GM21360 (cell line): ENCODE results near the gene CNOT3.
A peak's percentile ranks its signal among the peaks of the same experiment; 100 is the strongest.

Source experiments
- ATAC-seq: cut with Tn5 transposase; IDR thresholded peaks from one replicate; pipeline ENCODE4 v1.9.1; 2021; ENCODE audit warnings: mild to moderate bottlenecking, moderate library complexity; ENCODE audit not compliant: unreplicated experiment

Gene CNOT3

DNA sequence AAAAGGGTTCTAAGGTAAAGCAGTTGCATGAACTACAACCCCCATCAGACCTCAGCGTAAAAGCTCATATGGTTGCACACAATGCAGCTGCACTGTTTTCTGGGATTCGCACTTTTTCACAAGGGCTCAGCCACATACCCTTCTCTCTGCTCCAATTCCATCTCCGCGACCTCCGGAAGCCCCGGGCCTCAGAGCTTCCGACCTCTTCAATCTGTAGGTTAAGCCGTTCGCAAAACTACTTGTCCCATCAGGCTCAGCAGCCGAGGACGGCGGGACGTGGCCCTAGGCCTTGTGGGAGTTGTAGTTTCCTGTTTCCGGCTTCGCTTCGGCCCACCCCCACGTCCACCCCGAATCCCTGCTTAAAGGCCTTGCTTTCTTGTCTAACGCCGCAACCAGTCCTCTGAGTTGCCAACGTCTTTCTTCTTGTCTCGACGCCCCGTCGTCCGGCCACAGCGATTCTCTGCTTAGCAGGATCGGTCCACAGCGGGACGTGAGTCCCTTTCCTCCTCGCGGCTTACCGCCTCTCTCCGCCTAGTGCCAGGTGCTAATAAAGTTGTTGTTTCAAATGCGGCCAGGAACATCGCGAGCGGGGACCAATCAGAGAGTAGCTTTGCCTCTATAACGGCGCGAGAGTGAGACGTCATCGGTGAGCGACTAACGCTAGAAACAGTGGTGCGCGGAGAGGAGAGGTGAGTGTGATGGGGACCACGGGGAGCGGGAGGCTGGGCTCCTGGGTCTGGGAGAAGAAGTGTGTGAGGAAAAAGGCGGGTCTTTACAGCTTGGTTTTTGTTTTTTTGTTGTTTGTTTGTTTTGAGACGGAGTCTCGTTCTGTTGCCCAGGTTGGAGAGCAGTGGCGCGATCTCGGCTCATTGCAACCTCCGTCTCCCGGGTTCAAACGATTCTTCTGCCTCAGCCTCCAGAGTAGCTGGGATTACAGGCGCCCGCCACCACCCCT is 22.2 kb upstream of the CNOT3 start, which contains the start of the genes PRPF31 and TFPT:
Gene PRPF31, plus strand, starts transcription at position 646 of the 955 bp plus-strand sequence. CDS start 2,525 bp downstream, outside the sequence.
Gene TFPT, minus strand, starts transcription at position 549 of the 955 bp plus-strand sequence. Its CDS starts 388 bp downstream, at position 161.
- ATAC-seq, result peak; percentile 81

GRCh38 chr19:54121259-54121658 is 16.3 kb upstream of the CNOT3 start:
- no peak for ATAC-seq

DNA sequence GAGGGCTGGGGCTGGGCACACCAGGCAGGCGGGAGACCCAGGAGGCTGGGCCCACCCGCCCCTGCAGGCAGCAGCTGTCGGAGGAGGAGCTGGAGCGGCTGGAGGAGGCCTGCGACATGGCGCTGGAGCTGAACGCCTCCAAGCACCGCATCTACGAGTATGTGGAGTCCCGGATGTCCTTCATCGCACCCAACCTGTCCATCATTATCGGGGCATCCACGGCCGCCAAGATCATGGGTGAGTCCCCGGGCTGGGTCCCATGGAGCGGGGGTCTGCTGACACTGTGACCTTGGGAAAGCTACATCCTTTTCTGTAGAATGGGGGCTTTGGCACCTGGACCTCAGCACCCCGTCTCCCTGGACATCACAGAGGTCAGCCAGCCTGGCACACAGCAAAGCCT is 13.9 kb upstream of the CNOT3 start:
- no peak for ATAC-seq

DNA sequence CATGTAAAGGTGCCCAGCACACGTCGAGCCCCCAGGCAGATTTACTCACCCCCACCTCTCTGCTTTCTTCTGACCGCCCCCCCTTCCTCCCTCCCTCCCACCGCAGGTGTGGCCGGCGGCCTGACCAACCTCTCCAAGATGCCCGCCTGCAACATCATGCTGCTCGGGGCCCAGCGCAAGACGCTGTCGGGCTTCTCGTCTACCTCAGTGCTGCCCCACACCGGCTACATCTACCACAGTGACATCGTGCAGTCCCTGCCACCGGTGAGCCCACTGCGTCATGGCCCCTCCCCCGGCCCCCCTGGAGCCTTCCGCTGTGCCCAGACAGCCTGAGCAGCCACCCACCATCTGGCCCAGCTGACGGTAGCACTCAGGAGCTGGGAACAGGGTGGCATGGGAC is 13.2 kb upstream of the CNOT3 start:
- no peak for ATAC-seq

- no peak for ATAC-seq
Measured at GRCh38 chr19:54125713-54126112, 11.8 kb upstream of the CNOT3 start.

- no peak for ATAC-seq
Measured at GRCh38 chr19:54127688-54128440, 9.7 kb upstream of the CNOT3 start.

DNA sequence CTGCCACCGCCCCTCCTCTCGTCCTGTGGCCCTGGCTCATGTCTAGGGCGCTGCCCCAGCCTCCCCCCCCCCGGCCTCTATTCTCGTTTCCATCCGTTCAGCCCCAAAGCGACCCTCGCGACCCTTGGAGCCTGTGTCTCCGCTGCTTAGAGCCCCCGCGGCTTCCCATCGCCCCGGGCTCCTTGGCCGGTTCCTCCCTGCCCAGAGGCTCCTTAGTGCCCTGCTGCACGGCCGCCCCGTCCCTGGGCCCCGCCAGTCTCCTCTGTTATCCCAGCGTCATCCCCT is 9.2 kb upstream of the CNOT3 start:
- ATAC-seq, result no peak

DNA sequence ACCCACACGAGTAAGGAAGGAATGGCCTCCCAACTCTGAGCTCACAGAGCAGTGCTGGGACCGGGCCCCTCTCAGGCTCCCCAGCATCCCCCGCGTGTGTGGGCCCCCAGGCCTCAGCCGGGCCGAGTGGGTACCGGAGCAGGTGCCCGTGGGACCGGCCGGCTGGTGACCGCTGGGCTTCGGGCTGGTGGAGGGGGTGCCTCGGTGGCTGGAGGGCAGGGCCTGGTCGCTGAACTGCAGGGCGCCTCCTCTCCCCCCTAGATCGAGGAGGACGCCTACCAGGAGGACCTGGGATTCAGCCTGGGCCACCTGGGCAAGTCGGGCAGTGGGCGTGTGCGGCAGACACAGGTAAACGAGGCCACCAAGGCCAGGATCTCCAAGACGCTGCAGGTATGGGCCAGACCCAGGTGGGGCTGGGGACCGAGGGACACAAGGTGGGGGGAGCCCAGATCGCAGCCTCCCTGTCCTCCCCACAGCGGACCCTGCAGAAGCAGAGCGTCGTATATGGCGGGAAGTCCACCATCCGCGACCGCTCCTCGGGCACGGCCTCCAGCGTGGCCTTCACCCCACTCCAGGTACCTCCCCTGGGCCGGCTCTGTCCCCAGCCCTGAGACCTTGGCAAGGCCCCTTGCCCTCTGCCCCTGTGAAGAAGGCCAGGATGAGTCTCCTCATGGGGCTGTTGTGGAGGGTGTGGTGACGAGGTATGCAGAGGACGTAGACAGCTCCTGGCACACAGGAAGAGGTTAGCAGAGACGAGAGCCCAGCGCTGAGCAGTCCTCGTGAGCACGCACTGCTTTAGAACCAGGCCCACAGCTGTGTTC is 8.6 kb upstream of the CNOT3 start:
- ATAC-seq, result no peak

- ATAC-seq, result no peak
Measured at GRCh38 chr19:54129617-54129996, 8.0 kb upstream of the CNOT3 start.

GRCh38 chr19:54133312-54133956 is 4.1 kb upstream of the CNOT3 start:
- no peak for ATAC-seq

GRCh38 chr19:54133957-54134590 is 3.5 kb upstream of the CNOT3 start:
- ATAC-seq, result no peak

DNA sequence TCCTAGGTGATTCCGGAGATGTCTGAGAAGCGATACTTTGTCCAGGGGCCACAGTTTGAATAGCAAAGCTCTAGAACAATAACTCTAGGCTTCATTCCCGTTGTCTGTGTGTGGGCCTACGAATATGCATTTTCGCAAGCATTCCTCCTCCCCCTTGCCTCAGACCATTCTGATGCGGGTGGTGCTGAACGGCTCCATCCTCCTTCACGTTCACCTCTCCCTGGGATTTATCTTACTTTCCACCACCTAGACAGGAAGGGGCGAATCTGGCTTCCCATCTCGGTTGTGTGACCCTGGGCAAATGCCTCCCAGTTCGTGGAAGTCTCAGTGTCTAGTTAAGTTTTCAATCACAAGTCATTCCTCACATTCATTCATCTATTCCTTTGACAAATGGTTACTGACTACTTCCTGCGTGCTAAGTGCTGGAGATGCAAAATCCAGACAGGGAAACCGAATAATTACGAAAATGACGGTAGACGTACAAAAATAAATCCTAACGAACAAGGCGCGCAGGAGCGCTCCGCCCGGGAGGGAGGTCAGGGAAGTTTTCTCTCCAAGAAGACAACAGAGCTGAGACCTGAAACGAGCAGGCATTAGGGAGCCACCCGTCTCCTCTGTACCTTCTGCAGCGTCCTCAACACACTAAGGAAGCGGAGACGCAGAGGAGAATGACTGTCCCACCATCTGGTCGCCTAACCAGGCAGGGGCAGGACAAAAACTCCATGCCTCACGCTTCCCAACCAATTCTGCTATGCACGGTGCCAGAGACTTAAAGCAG is 1.3 kb upstream of the CNOT3 start:
- ATAC-seq, result no peak

DNA sequence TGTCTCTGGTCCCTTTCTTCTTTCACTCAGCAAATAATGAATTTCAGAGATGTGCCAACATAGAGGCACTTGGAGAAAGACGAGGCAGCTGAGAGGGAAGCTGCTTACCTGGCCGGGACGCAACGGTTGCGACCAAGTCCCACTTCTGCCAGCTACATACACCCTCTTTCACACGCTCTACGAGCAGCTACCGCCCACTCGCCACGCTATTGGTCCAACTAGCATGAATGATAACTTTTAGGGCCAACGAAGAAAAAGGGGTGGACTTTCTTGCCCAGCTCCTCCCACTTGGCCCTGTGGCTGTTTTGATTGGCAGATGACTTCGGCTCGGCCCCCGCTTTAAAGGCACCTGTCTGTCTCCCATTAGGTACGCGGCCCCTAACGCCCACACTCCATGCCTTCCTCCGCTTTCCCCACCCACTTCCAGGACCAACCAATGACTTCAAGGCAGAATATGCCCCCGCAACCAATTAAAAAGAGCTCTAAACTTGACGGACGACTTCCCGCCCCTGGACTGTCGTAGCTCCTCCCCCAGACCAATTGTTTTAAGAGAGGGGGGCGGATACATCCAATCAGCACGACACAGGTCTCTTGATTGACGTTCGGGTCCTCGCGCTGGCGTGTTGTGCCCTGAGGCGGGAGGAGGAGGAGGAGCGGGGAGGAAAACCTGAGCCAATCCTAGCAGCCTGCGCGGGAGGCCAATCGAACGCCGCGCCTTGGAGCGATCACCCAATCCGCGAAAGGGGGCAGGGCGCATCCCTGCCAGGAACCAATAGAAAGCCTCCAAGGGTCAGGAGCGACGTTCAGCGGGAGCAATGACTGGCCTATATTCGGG is 481 bp upstream of the CNOT3 start:
- ATAC-seq, result peak; percentile 73

- no peak for ATAC-seq
Measured at GRCh38 chr19:54138489-54139256, 1.1 kb downstream of the CNOT3 start.

- ATAC-seq, result no peak
Measured at GRCh38 chr19:54141356-54141755, 3.8 kb downstream of the CNOT3 start.

DNA sequence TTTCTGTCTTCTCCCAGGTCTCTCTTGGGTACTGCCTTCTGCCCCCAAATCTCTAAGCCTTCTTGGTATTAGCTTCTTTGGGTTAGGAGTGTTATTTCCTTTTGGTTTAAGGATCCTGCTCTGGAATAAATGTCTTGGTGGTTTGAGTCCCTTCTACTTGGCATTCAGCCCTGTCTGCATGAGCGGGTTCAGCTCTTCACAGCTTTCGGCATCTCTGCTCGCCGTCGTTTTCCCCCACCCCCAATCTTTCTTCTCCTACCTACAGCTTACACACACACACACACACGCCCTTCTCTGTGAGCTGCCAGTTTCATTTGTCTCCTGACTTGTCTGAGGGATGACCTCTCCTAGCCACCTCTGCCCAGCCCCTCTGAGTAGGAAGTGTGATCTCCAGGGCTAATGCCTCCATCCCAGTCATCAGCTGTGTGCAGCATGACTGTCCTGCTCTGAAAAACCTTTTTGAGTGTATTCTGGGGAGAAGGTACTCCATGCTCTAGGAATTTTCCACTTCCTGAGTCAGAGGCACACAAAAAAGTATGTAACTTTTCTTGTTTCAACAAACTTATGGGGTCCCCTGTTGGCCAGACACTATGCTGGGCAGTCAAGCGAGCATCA is 4.7 kb downstream of the CNOT3 start:
- no peak for ATAC-seq

DNA sequence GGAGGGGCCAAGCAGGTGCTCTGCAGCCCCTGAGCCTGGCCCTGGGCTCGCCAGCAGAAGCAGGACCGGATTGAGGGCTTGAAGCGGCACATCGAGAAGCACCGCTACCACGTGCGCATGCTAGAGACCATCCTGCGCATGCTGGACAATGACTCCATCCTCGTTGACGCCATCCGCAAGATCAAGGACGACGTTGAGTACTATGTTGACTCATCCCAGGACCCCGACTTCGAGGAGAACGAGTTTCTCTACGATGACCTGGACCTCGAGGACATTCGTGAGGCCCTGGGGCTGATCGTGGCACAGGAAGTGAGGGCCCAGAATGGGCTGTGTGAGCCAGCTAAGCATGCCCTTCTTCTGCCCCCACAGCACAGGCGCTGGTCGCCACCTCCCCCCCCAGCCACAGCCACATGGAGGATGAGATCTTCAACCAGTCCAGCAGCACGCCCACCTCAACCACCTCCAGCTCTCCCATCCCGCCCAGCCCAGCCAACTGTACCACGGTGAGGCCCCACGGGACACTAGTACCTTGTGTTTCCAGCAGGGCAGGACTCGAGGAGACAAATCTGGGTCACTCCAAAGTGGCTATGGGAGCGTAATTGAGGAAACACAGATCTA is 8.1 kb downstream of the CNOT3 start:
- ATAC-seq, result no peak
